ENCODE results near the gene MNAT1.
"Not testable (repeated sequence)": the region's sequence is repeated elsewhere in the genome, so short reads cannot be mapped to it uniquely, and the experiment has no call there.

Gene MNAT1

GRCh38 chr14:60840313-60840712 lies 105.8 kb downstream of the MNAT1 start:
- Histone ChIP-seq H3K4me3 (ENCODE audit: low read length) (no peak overlapping the region), H2AFZ (ENCODE audit: low read depth, low read length) (no peak overlapping the region), H3K4me1 (ENCODE audit: insufficient read depth, low read length) (no peaks in the 10 kb centered on the region), H3K27me3 (ENCODE audit: insufficient read depth, low read length) (no peaks in the 10 kb centered on the region), H3K36me3 (ENCODE audit: insufficient read depth, low read length) (peaks cover 16% of the 10 kb centered on the region), H3K9me3 (ENCODE audit: low read length) (peaks cover 2% of the 10 kb centered on the region)

- no peaks in the 10 kb centered on the region for H3K36me3 ChIP-seq (ENCODE audit: insufficient read depth, low read length)
- no peak overlapping the region for H2AFZ ChIP-seq (ENCODE audit: low read depth, low read length)
- no peaks in the 10 kb centered on the region for H3K9me3 ChIP-seq (ENCODE audit: low read length)
- H3K27me3 ChIP-seq (ENCODE audit: insufficient read depth, low read length) = no peaks in the 10 kb centered on the region
- no peak overlapping the region for H3K4me3 ChIP-seq (ENCODE audit: low read length)
- no peaks in the 10 kb centered on the region for H3K4me1 ChIP-seq (ENCODE audit: insufficient read depth, low read length)
These were observed 111.0 kb downstream of the MNAT1 start for GRCh38 chr14:60845523-60845922.

GRCh38 chr14:60848066-60848465 lies 113.5 kb downstream of the MNAT1 start:
- Histone ChIP-seq H2AFZ (ENCODE audit: low read depth, low read length) (no peak overlapping the region), H3K4me1 (ENCODE audit: insufficient read depth, low read length) (no peaks in the 10 kb centered on the region), H3K27me3 (ENCODE audit: insufficient read depth, low read length) (no peaks in the 10 kb centered on the region), H3K9me3 (ENCODE audit: low read length) (peaks cover 2% of the 10 kb centered on the region), H3K4me3 (ENCODE audit: low read length) (no peak overlapping the region), H3K36me3 (ENCODE audit: insufficient read depth, low read length) (no peaks in the 10 kb centered on the region)

GRCh38 chr14:60851692-60852091 lies 117.1 kb downstream of the MNAT1 start:
- not testable (repeated sequence) for H3K4me1 ChIP-seq (ENCODE audit: insufficient read depth, low read length); H3K9me3 ChIP-seq (ENCODE audit: low read length); H3K27me3 ChIP-seq (ENCODE audit: insufficient read depth, low read length); H2AFZ ChIP-seq (ENCODE audit: low read depth, low read length); H3K4me3 ChIP-seq (ENCODE audit: low read length); H3K36me3 ChIP-seq (ENCODE audit: insufficient read depth, low read length)

- peaks cover 2% of the 10 kb centered on the region for H3K9me3 ChIP-seq (ENCODE audit: low read length)
- H3K36me3 ChIP-seq (ENCODE audit: insufficient read depth, low read length) = peaks cover 6% of the 10 kb centered on the region
- H3K4me1 ChIP-seq (ENCODE audit: insufficient read depth, low read length) = no peaks in the 10 kb centered on the region
- H3K27me3 ChIP-seq (ENCODE audit: insufficient read depth, low read length) = no peaks in the 10 kb centered on the region
- no peak overlapping the region for H2AFZ ChIP-seq (ENCODE audit: low read depth, low read length)
- H3K4me3 ChIP-seq (ENCODE audit: low read length) = no peak overlapping the region
These were observed 121.5 kb downstream of the MNAT1 start for GRCh38 chr14:60856111-60856510.

GRCh38 chr14:60859525-60859924 lies 125.0 kb downstream of the MNAT1 start:
- Histone ChIP-seq H3K36me3 (ENCODE audit: insufficient read depth, low read length) (peaks cover 4% of the 10 kb centered on the region), H3K4me1 (ENCODE audit: insufficient read depth, low read length) (peaks cover 3% of the 10 kb centered on the region), H3K9me3 (ENCODE audit: low read length) (no peaks in the 10 kb centered on the region), H3K27me3 (ENCODE audit: insufficient read depth, low read length) (no peaks in the 10 kb centered on the region), H2AFZ (ENCODE audit: low read depth, low read length) (no peak overlapping the region), H3K4me3 (ENCODE audit: low read length) (no peak overlapping the region)

- no peaks in the 10 kb centered on the region for H3K9me3 ChIP-seq (ENCODE audit: low read length)
- no peaks in the 10 kb centered on the region for H3K27me3 ChIP-seq (ENCODE audit: insufficient read depth, low read length)
- no peak overlapping the region for H3K4me3 ChIP-seq (ENCODE audit: low read length)
- peaks cover 3% of the 10 kb centered on the region for H3K4me1 ChIP-seq (ENCODE audit: insufficient read depth, low read length)
- no peaks in the 10 kb centered on the region for H3K36me3 ChIP-seq (ENCODE audit: insufficient read depth, low read length)
- no peak overlapping the region for H2AFZ ChIP-seq (ENCODE audit: low read depth, low read length)
These were observed 127.1 kb downstream of the MNAT1 start for GRCh38 chr14:60861545-60862140.

- Histone ChIP-seq H3K9me3 (ENCODE audit: low read length) (no peaks in the 10 kb centered on the region), H3K27me3 (ENCODE audit: insufficient read depth, low read length) (no peaks in the 10 kb centered on the region), H3K36me3 (ENCODE audit: insufficient read depth, low read length) (no peaks in the 10 kb centered on the region), H2AFZ (ENCODE audit: low read depth, low read length) (no peak overlapping the region), H3K4me3 (ENCODE audit: low read length) (no peak overlapping the region), H3K4me1 (ENCODE audit: insufficient read depth, low read length) (peaks cover 3% of the 10 kb centered on the region)
These were observed 127.7 kb downstream of the MNAT1 start for GRCh38 chr14:60862283-60862682.

- Histone ChIP-seq H2AFZ (ENCODE audit: low read depth, low read length) (no peak overlapping the region), H3K9me3 (ENCODE audit: low read length) (no peaks in the 10 kb centered on the region), H3K27me3 (ENCODE audit: insufficient read depth, low read length) (no peaks in the 10 kb centered on the region), H3K4me1 (ENCODE audit: insufficient read depth, low read length) (peaks cover 3% of the 10 kb centered on the region), H3K4me3 (ENCODE audit: low read length) (no peak overlapping the region), H3K36me3 (ENCODE audit: insufficient read depth, low read length) (no peaks in the 10 kb centered on the region)
These were observed 128.7 kb downstream of the MNAT1 start for GRCh38 chr14:60863249-60863648.

GRCh38 chr14:60865378-60866127 lies 131.0 kb downstream of the MNAT1 start:
- H2AFZ ChIP-seq (ENCODE audit: low read depth, low read length) = no peak overlapping the region
- no peaks in the 10 kb centered on the region for H3K27me3 ChIP-seq (ENCODE audit: insufficient read depth, low read length)
- H3K9me3 ChIP-seq (ENCODE audit: low read length) = no peaks in the 10 kb centered on the region
- no peaks in the 10 kb centered on the region for H3K36me3 ChIP-seq (ENCODE audit: insufficient read depth, low read length)
- no peak overlapping the region for H3K4me3 ChIP-seq (ENCODE audit: low read length)
- H3K4me1 ChIP-seq (ENCODE audit: insufficient read depth, low read length) = peaks cover 3% of the 10 kb centered on the region

- Histone ChIP-seq H3K4me3 (ENCODE audit: low read length) (no peak overlapping the region), H3K9me3 (ENCODE audit: low read length) (no peaks in the 10 kb centered on the region), H2AFZ (ENCODE audit: low read depth, low read length) (no peak overlapping the region), H3K36me3 (ENCODE audit: insufficient read depth, low read length) (no peaks in the 10 kb centered on the region), H3K4me1 (ENCODE audit: insufficient read depth, low read length) (no peaks in the 10 kb centered on the region), H3K27me3 (ENCODE audit: insufficient read depth, low read length) (no peaks in the 10 kb centered on the region)
These were observed 133.1 kb downstream of the MNAT1 start for GRCh38 chr14:60867503-60868172.

- Histone ChIP-seq H3K4me3 (ENCODE audit: low read length) (no peak overlapping the region), H3K36me3 (ENCODE audit: insufficient read depth, low read length) (peaks cover 7% of the 10 kb centered on the region), H3K9me3 (ENCODE audit: low read length) (peaks cover 4% of the 10 kb centered on the region), H3K27me3 (ENCODE audit: insufficient read depth, low read length) (no peaks in the 10 kb centered on the region), H2AFZ (ENCODE audit: low read depth, low read length) (no peak overlapping the region), H3K4me1 (ENCODE audit: insufficient read depth, low read length) (no peaks in the 10 kb centered on the region)
These were observed 143.6 kb downstream of the MNAT1 start for GRCh38 chr14:60878121-60878520.

- peaks cover 7% of the 10 kb centered on the region for H3K36me3 ChIP-seq (ENCODE audit: insufficient read depth, low read length)
- no peaks in the 10 kb centered on the region for H3K4me1 ChIP-seq (ENCODE audit: insufficient read depth, low read length)
- peaks cover 4% of the 10 kb centered on the region for H3K9me3 ChIP-seq (ENCODE audit: low read length)
- H3K27me3 ChIP-seq (ENCODE audit: insufficient read depth, low read length) = no peaks in the 10 kb centered on the region
- H2AFZ ChIP-seq (ENCODE audit: low read depth, low read length) = no peak overlapping the region
- H3K4me3 ChIP-seq (ENCODE audit: low read length) = no peak overlapping the region
These were observed 144.0 kb downstream of the MNAT1 start for GRCh38 chr14:60878536-60878935.
